ENCODE data around the gene SEMA6A. TPM values are rescaled to one million over a fixed set of nuclear protein-coding genes. Genes with fewer than 3 reads are reported as not detected.

The SEMA6A gene
- total RNA-seq, 4 donors from 2014 or later, result 37.1 to 121 (median 111) TPM

DNA sequence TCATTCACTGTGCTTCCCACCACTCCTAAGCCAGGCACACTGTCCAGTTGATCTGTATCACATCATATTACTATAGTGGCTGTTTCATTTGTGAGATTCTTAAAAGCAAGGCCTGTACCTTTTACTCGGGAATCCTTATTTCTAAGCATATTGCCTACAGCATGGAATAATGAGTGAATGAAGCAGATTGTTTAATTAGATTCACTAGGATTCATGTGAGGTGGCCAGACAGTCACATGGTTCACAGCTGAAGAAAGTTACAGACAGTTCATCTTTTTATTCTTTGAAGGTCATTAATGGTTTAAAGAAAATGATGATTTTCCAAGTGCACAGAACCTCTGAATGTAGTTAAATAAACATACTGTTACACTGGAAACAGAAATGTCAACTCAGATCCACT is 24.3 kb upstream of the SEMA6A start:
- Histone ChIP-seq H3K4me1 (no peaks in the 10 kb centered on the region), H3K27me3 (no peaks in the 10 kb centered on the region), H3K27ac (no peak overlapping the region), H3K36me3 (no peaks in the 10 kb centered on the region), H3K9me3 (no peaks in the 10 kb centered on the region), H3K4me3 (no peak overlapping the region)
- TF ChIP-seq POLR2A (IDR thresholded peaks at IDR 0.05), result no peak
- TF ChIP-seq, protein P1, sequence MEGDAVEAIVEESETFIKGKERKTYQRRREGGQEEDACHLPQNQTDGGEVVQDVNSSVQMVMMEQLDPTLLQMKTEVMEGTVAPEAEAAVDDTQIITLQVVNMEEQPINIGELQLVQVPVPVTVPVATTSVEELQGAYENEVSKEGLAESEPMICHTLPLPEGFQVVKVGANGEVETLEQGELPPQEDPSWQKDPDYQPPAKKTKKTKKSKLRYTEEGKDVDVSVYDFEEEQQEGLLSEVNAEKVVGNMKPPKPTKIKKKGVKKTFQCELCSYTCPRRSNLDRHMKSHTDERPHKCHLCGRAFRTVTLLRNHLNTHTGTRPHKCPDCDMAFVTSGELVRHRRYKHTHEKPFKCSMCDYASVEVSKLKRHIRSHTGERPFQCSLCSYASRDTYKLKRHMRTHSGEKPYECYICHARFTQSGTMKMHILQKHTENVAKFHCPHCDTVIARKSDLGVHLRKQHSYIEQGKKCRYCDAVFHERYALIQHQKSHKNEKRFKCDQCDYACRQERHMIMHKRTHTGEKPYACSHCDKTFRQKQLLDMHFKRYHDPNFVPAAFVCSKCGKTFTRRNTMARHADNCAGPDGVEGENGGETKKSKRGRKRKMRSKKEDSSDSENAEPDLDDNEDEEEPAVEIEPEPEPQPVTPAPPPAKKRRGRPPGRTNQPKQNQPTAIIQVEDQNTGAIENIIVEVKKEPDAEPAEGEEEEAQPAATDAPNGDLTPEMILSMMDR (IDR thresholded peaks at IDR 0.05), result no peak
- no peak for DNase-seq

DNA sequence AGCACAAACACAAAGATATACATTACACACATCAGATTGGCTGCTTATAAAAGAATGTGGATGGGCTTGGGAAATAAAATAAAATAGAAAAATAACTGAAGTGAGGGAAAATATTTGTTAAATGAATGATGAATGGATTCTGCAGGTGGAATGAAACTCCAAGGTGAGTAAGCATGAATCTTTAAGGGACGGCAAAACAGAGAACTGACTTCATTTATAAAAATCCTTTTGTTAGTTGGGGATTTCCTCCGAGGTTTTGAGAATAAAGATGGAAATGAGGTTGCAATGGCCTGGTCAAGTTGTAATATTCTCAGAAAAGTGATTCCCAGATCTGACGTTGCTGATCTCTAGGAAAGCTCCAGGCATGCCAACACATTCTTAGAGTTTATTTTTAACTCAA is 20.9 kb upstream of the SEMA6A start:
- Histone ChIP-seq H3K27me3 (no peaks in the 10 kb centered on the region), H3K27ac (no peak overlapping the region), H3K4me1 (no peaks in the 10 kb centered on the region), H3K9me3 (peaks cover 0 to under 1% (median 0%) of the 10 kb centered on the region in 4 donors), H3K4me3 (no peak overlapping the region), H3K36me3 (no peaks in the 10 kb centered on the region)
- DNase-seq, result no peak
- TF ChIP-seq, protein P1 (IDR thresholded peaks at IDR 0.05), result no peak
- no peak for TF ChIP-seq POLR2A (IDR thresholded peaks at IDR 0.05)

DNA sequence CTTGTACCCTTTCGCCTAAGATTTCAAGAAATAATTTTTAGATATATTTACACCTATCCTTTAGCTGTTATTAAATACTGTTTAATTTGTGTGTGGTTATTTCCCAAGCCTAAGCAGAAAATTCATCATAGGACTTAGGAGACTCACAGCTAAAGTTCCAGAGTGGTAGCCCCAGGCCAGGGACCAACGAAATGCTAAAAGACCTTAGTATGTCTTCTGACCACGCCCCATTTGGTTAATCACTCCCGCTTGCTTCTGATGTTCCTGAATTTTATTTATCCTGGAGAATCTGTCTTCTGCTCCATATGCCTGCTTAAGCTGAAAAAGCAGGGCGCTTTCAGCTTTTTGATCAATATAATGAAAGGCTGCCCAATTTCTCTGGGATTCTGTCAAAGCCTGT is 18.7 kb upstream of the SEMA6A start:
- Histone ChIP-seq H3K27me3 (no peaks in the 10 kb centered on the region), H3K27ac (no peak overlapping the region), H3K4me1 (no peaks in the 10 kb centered on the region), H3K36me3 (no peaks in the 10 kb centered on the region), H3K4me3 (no peak overlapping the region), H3K9me3 (peaks cover 0 to 4% (median 0%) of the 10 kb centered on the region in 4 donors)
- DNase-seq, result no peak
- no peak for TF ChIP-seq POLR2A (IDR thresholded peaks at IDR 0.05)

DNA sequence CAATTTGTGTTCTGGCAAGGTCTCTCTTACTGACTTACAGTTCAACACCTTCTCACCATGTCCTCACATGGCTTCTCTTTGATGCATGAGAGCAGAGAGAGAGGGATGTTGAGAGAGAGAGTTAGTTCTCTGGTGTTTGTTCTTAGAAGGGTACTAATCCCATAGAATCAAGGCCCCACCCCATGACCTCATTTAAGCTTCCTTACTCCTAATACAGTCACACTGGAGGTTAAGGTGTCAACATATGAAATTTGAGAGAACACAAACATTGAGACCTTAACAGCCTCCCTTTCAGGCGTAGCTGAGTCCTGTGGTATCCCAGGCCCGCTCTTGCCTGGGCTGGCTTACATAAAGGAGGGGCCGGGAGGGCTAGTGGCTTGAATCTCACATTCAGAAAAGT is 10.6 kb upstream of the SEMA6A start:
- H3K27ac ChIP-seq, result no peak overlapping the region
- no peak for DNase-seq
- peaks cover 0 to 2% (median 0%) of the 10 kb centered on the region in 4 donors for H3K9me3 ChIP-seq
- no peak for TF ChIP-seq POLR2A (IDR thresholded peaks at IDR 0.05)
- TF ChIP-seq, protein P1 (IDR thresholded peaks at IDR 0.05), result no peak
- H3K36me3 ChIP-seq, result no peaks in the 10 kb centered on the region
- H3K27me3 ChIP-seq, result no peaks in the 10 kb centered on the region
- H3K4me1 ChIP-seq, result no peaks in the 10 kb centered on the region
- H3K4me3 ChIP-seq, result no peak overlapping the region

DNA sequence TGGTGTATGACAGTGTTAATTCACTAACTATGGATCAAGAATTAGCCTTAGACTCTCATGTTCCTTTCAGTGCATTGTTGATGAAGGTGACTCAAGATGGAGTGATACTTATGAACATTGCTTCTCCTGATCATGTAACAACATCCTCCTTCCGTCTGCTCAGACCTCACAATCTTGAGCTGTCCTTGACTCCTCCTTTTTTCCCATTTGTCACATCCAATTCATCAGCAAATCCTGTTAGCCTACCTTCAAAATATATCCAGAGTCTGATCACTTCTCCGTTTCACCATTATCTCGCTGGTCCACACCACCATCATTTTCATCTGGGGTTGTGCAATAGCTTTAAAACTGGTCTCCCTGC is 9.2 kb upstream of the SEMA6A start:
- H3K4me3 ChIP-seq, result no peak overlapping the region
- DNase-seq, result no peak
- no peak overlapping the region for H3K27ac ChIP-seq
- TF ChIP-seq, protein P1 (IDR thresholded peaks at IDR 0.05), result no peak
- no peak for TF ChIP-seq POLR2A (IDR thresholded peaks at IDR 0.05)
- H3K9me3 ChIP-seq, result no peaks in the 10 kb centered on the region
- no peaks in the 10 kb centered on the region for H3K27me3 ChIP-seq
- H3K36me3 ChIP-seq, result no peaks in the 10 kb centered on the region
- H3K4me1 ChIP-seq, result no peaks in the 10 kb centered on the region

DNA sequence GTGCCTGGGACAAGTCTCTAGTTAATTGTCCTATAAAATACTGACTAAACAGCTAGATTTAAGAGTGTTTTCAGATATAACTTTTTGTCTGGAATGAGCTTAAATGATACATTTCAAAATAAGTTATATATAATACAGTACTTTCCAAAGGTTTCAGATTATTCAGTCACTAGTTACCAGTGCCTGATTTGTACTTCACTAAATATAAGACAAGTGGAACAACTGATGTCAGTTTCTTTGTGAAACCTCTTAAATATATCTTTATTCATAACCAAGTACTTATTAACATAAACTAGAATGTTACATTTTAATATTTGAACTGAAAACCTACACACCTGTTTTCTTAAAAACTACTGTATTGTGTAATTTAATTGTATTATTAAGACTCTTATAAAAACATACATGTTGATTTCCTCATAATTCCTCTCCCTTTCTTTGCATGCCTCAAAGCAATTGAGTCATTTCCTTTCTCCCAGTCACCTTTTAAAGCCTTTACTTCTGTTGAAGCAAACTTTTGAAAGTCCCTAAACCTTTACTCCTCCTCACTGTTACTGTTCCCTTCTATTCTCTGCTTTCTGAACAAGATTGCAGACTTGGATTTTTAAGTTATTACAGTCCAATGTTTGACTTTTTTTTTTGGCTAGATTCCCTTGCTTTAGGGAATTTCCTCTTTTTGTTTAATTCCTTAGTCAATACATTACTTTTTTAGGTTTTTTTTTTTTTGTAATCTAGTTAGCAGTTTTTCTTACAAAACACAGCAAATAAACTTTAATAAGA is 8.7 kb upstream of the SEMA6A start:
- no peak overlapping the region for H3K27ac ChIP-seq
- H3K27me3 ChIP-seq, result no peaks in the 10 kb centered on the region
- no peaks in the 10 kb centered on the region for H3K9me3 ChIP-seq
- H3K4me1 ChIP-seq, result no peaks in the 10 kb centered on the region
- TF ChIP-seq POLR2A (IDR thresholded peaks at IDR 0.05), result no peak
- TF ChIP-seq, protein P1 (IDR thresholded peaks at IDR 0.05), result no peak
- no peak for DNase-seq
- no peaks in the 10 kb centered on the region for H3K36me3 ChIP-seq
- H3K4me3 ChIP-seq, result no peak overlapping the region

Measured in Peyer's patch (tissue), 4 donors.